DND-41 (cell line): ENCODE data around the gene EDRF1.

Source experiments
- ATAC-seq: fragments of 200-7000 bp; cut with Tn5 transposase; 3 replicates; pipeline ENCODE4 v1.9.1; 2021; ENCODE audit warnings: low read depth; ENCODE audit not compliant: insufficient read depth
- DNase-seq: peaks from one replicate; pipeline ENCODE4 v3.0.0-alpha.2; 2020
- H2AFZ ChIP-seq: 2 replicates; pipeline ENCODE4 v1.6.0; 2012; ENCODE audit warnings: low read depth, low read length
- H3K27ac ChIP-seq: 2 replicates; pipeline ENCODE4 v1.5.1; 2012; ENCODE audit warnings: low read length, inconsistent platforms
- H3K27me3 ChIP-seq: fragments of 200-600 bp; sonication (generic); 2 replicates; pipeline ENCODE4 v1.6.0; 2012; ENCODE audit warnings: low read length, mild to moderate bottlenecking, inconsistent platforms; ENCODE audit not compliant: insufficient read depth, poor library complexity
- H3K36me3 ChIP-seq: 2 replicates; pipeline ENCODE4 v1.5.1; 2012; ENCODE audit warnings: low read length, inconsistent platforms; ENCODE audit not compliant: insufficient read depth
- H3K4me1 ChIP-seq: 2 replicates; pipeline ENCODE4 v1.5.1; 2012; ENCODE audit warnings: mild to moderate bottlenecking, low read length; ENCODE audit not compliant: insufficient read depth
- H3K4me2 ChIP-seq: 2 replicates; pipeline ENCODE4 v1.6.0; 2012; ENCODE audit warnings: mild to moderate bottlenecking, moderate library complexity, low read length, inconsistent platforms; ENCODE audit not compliant: insufficient read depth
- H3K4me3 ChIP-seq, 2 experiments: fragments of 200-600 bp in 1 of 2; shearing (Covaris generic) in 1 of 2; 2 replicates each; pipeline ENCODE4 v1.5.1; 2012 to 2016; ENCODE audit warnings: inconsistent platforms in 2 of 2, low read length in 2 of 2, mild to moderate bottlenecking in 2 of 2, low read depth in 1 of 2, moderate library complexity in 1 of 2
- H3K79me2 ChIP-seq: 2 replicates; pipeline ENCODE4 v1.6.0; 2012; ENCODE audit warnings: low read length, inconsistent platforms; ENCODE audit not compliant: insufficient read depth
- H3K9ac ChIP-seq: 2 replicates; pipeline ENCODE4 v1.6.0; 2012; ENCODE audit warnings: low read depth, mild to moderate bottlenecking, inconsistent platforms, low read length, moderate library complexity
- H3K9me3 ChIP-seq: 2 replicates; pipeline ENCODE4 v1.5.1; 2012; ENCODE audit warnings: low read length, moderate library complexity, mild to moderate bottlenecking, inconsistent platforms; ENCODE audit not compliant: insufficient read depth, severe bottlenecking
- H4K20me1 ChIP-seq: 2 replicates; pipeline ENCODE4 v1.6.0; 2012; ENCODE audit warnings: low read length; ENCODE audit not compliant: insufficient read depth
- CTCF ChIP-seq: IDR thresholded peaks from 2 replicates; pipeline ENCODE4 v1.5.1; 2012; ENCODE audit warnings: borderline replicate concordance, low read length, moderate library complexity, mild to moderate bottlenecking; ENCODE audit not compliant: poor library complexity, severe bottlenecking; ENCODE audit errors: extremely low read depth
- EZH2 ChIP-seq: IDR thresholded peaks from 3 replicates; pipeline ENCODE4 v1.6.1; 2012; ENCODE audit warnings: borderline replicate concordance, low read depth, mild to moderate bottlenecking, moderate library complexity, low read length, inconsistent platforms; ENCODE audit not compliant: severe bottlenecking

EDRF1 gene

DNA sequence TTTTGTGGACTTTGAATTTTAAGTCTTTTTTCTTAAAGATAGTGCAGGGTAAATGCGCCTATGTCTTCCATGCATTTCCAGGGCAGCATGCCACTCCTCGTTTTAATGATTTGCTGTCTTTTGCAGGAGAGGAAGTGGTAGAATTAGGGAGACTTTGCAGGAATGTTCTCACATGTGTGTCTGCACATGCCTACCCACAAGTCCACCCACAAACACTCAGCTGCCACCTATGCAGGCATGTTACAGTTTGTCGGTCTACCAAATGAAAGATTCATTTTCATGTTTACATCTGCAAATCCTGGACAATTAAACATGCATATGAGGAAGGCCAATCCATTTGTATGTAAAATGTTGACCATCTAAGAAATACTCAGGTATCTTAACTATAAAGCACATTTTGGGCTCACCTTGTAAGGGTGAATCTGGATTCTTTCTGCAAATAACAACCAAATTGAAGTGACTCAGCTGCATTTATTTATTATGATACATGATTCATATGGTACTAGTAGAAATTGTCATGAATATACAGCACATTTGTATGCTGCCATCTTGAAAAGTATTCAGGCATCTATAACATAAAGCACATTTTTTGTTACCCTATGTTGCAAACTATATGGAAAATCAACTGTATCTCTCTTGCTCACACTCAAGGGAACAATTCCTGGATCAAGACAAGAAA is 31.9 kb upstream of the EDRF1 start:
- H3K36me3 ChIP-seq = no peaks in the 10 kb centered on the region
- H3K4me2 ChIP-seq = no peak overlapping the region
- peaks cover 17% of the 10 kb centered on the region for H3K27me3 ChIP-seq
- H3K9me3 ChIP-seq = no peaks in the 10 kb centered on the region
- TF ChIP-seq EZH2 = no peak
- no peak for TF ChIP-seq CTCF
- no peak overlapping the region for H3K27ac ChIP-seq
- no peak overlapping the region for H2AFZ ChIP-seq
- no peaks in the 10 kb centered on the region for H3K4me1 ChIP-seq
- DNase-seq = no peak
- no peak overlapping the region for H3K4me3 ChIP-seq
- H4K20me1 ChIP-seq = no peaks in the 10 kb centered on the region
- H3K9ac ChIP-seq = no peak overlapping the region
- no peaks in the 10 kb centered on the region for H3K79me2 ChIP-seq
- no peak for ATAC-seq

DNA sequence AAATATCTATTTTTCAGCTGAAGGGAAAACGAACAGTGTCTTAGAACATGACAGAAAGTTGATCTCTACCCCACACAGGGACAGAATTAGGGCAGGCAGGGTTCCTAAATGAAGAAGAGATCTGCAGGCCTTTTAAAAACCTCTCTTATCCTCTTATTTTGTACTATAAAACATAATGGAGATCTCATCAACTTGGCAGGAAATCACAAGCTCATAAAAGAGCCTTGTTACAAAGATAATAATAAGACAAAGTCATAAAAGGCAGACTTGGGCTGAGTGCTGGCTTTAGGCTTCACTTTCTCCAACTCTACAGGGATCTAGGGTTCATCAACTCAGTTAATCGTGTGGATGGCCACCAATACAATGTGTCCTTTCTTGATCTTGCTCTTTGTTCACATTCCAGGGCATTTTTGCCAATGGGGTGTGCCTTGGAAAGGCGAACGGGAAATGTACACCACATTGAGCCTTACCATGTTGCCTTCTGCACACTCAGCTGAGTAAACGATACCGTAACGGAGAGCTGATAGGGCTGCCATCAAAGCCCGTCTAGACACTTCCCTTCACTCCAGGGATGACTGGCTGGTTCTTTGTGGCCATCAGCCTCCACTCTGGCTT is 29.4 kb upstream of the EDRF1 start:
- TF ChIP-seq EZH2 (no peak), CTCF (no peak)
- DNase-seq = no peak

GRCh38 chr10:125691160-125691981 is 28.1 kb upstream of the EDRF1 start:
- no peak overlapping the region for H3K9ac ChIP-seq

More for the DNA sequence above, 29.4 kb upstream of the EDRF1 start:
- H3K4me1 ChIP-seq = no peaks in the 10 kb centered on the region
- H3K36me3 ChIP-seq = no peaks in the 10 kb centered on the region
- no peaks in the 10 kb centered on the region for H3K9me3 ChIP-seq
- H3K4me3 ChIP-seq = no peak overlapping the region
- no peak overlapping the region for H3K27ac ChIP-seq
- H3K9ac ChIP-seq = no peak overlapping the region
- H3K79me2 ChIP-seq = no peaks in the 10 kb centered on the region
- no peaks in the 10 kb centered on the region for H4K20me1 ChIP-seq
- H3K27me3 ChIP-seq = peaks cover 17% of the 10 kb centered on the region
- no peak overlapping the region for H3K4me2 ChIP-seq
- H2AFZ ChIP-seq = no peak overlapping the region
- ATAC-seq = no peak

More at GRCh38 chr10:125691160-125691981, 28.1 kb upstream of the EDRF1 start:
- DNase-seq = no peak
- Histone ChIP-seq H3K4me1 (no peaks in the 10 kb centered on the region), H3K4me2 (no peak overlapping the region), H3K27me3 (peaks cover 17% of the 10 kb centered on the region), H3K9me3 (no peaks in the 10 kb centered on the region), H3K27ac (no peak overlapping the region), H4K20me1 (no peaks in the 10 kb centered on the region), H3K36me3 (no peaks in the 10 kb centered on the region), H2AFZ (no peak overlapping the region), H3K79me2 (no peaks in the 10 kb centered on the region), H3K4me3 (no peak overlapping the region)
- no peak for ATAC-seq
- TF ChIP-seq EZH2 (no peak), CTCF (no peak)
